ENCODE results near the gene CES5A. TPM values are rescaled to one million over a fixed set of nuclear protein-coding genes. Genes with fewer than 3 reads are reported as not detected.
"Not testable (repeated sequence)": the region's sequence is repeated elsewhere in the genome, so short reads cannot be mapped to it uniquely, and the experiment has no call there.

The CES5A gene
- total and polyA plus RNA-seq, 2 of the 8 experiments (the other 6 are each of a cell fraction or from before 2014, with no cell fraction given), result not detected

GRCh38 chr16:55913121-55913520, 37.9 kb upstream of the CES5A start:
- H3K14ac ChIP-seq (ENCODE audit: insufficient read length); H3K79me1 ChIP-seq (ENCODE audit: low read depth, low read length); H2BK15ac ChIP-seq (ENCODE audit: low read length); FAIRE-seq; H3K23ac ChIP-seq (ENCODE audit: insufficient read length); H3K9me3 ChIP-seq (ENCODE audit: insufficient read depth in 2 of 2, low read depth in 1 of 2, low read length in 1 of 2); H2BK12ac ChIP-seq (ENCODE audit: low read depth, low read length); H4K91ac ChIP-seq (replicated peaks; ENCODE audit: insufficient read length, low read length); H2AK5ac ChIP-seq (ENCODE audit: low read depth, low read length); H2BK20ac ChIP-seq (ENCODE audit: low read length); H3K4me1 ChIP-seq (replicated peaks in 1 of 4; ENCODE audit: control insufficient read depth in 3 of 4, insufficient read depth in 4 of 4, low read length in 3 of 4); H4K20me1 ChIP-seq (replicated peaks in 1 of 2; ENCODE audit: control insufficient read depth in 1 of 2, insufficient read depth in 2 of 2, low read length in 2 of 2); H2AFZ ChIP-seq (ENCODE audit: low read length); H3K4me3 ChIP-seq (ENCODE audit: extremely low read depth in 1 of 4, insufficient read depth in 2 of 4, low read depth in 3 of 4, low read length in 4 of 4); H3K27ac ChIP-seq (ENCODE audit: low read depth, low read length); POLR2A ChIA-PET (ENCODE audit: partially characterized antibody); H3K27me3 ChIP-seq (replicated peaks in 1 of 4; ENCODE audit: control insufficient read depth in 3 of 4, extremely low read depth in 1 of 4, insufficient read depth in 3 of 4, low read length in 3 of 4); H2BK120ac ChIP-seq (replicated peaks; ENCODE audit: low read depth, low read length); H2BK5ac ChIP-seq (ENCODE audit: low read depth, low read length); DNase-seq (ENCODE audit: low read depth in 1 of 2, low spot score in 2 of 2); H3K4me2 ChIP-seq (ENCODE audit: insufficient read depth in 1 of 2, low read depth in 2 of 2, low read length in 2 of 2); H3K9ac ChIP-seq (replicated peaks in 1 of 4; ENCODE audit: extremely low read depth in 1 of 4, low read depth in 3 of 4, low read length in 3 of 4); H4K8ac ChIP-seq (ENCODE audit: extremely low read depth, insufficient read depth, low read length); H3K18ac ChIP-seq (ENCODE audit: extremely low read depth, low read length); H3K4ac ChIP-seq (replicated peaks; ENCODE audit: insufficient read length, low read depth, low read length); H3K56ac ChIP-seq (replicated peaks; ENCODE audit: insufficient read length, low read depth, low read length); H3K23me2 ChIP-seq (ENCODE audit: low read depth, low read length); H4K5ac ChIP-seq (ENCODE audit: insufficient read length, low read depth, low read length); H3K36me3 ChIP-seq (ENCODE audit: control insufficient read depth in 2 of 4, insufficient read depth in 4 of 4, low read length in 3 of 4); H3K79me2 ChIP-seq (ENCODE audit: control insufficient read depth in 1 of 2, insufficient read depth in 2 of 2, low read length in 2 of 2): not testable (repeated sequence)
- WGBS, 2 experiments (ENCODE audit: extremely low coverage in 1 of 2, insufficient coverage in 1 of 2, insufficient read length in 1 of 2, insufficient replicate concordance in 2 of 2, low coverage in 1 of 2, low lambda C conversion rate in 2 of 2, missing lambda C conversion rate in 1 of 2), result 96% methylated on average over 2 of the region's 2 CpGs; no CpG with 5 or more reads in 1 of the 2 experiments
- CTCF ChIA-PET (ENCODE audit: partially characterized antibody), result interaction anchor here (0.7 to 1.1 kb wide), 2 partner anchors 31 to 201 kb away, joined by 3 read pairs; no protein-coding TSS in a partner anchor

All from H1 (cell line).